K562 (cell line): ENCODE data around the gene WBP1L.

ENCODE experiments used
- CTCF ChIP-seq, 3 experiments: IDR thresholded peaks in 2 of 3; conservative IDR thresholded peaks in 1 of 3; 2 replicates each; pipeline ENCODE4 v1.5.1; 2011 to 2012; ENCODE audit warnings: low read length in 3 of 3, mild to moderate bottlenecking in 3 of 3, control low read depth in 2 of 3, improper control_type of control experiment in 1 of 3, inconsistent platforms in 1 of 3, low read depth in 1 of 3, mixed read lengths in 1 of 3, moderate library complexity in 1 of 3; ENCODE audit not compliant: insufficient read depth in 2 of 3
- MCM7 ChIP-seq, 2 experiments: fragments of 450-650 bp; IDR thresholded peaks; 2 replicates each; pipeline ENCODE4 v1.6.1; 2016 to 2018
- POLR2A ChIP-seq: fragments of 450-650 bp; conservative IDR thresholded peaks from 2 replicates; pipeline ENCODE4 v1.6.1; 2016
- SMARCE1 ChIP-seq: fragments of 450-650 bp; IDR thresholded peaks from 2 replicates; pipeline ENCODE4 v1.7.1; 2016; ENCODE audit warnings: mild to moderate bottlenecking
- SP1 ChIP-seq: sonication (generic); formaldehyde crosslinking; IDR thresholded peaks from 2 replicates; pipeline ENCODE4 v1.8.1; 2022; ENCODE audit warnings: mild to moderate bottlenecking, missing genetic modification reagents
- SP2 ChIP-seq: IDR thresholded peaks from 2 replicates; pipeline ENCODE4 v1.6.1; 2011; ENCODE audit warnings: mild to moderate bottlenecking, low read depth, low read length, moderate library complexity; ENCODE audit not compliant: poor library complexity, severe bottlenecking; ENCODE audit errors: extremely low read depth
- TBL1XR1 ChIP-seq, 2 experiments: IDR thresholded peaks; 2 replicates each; pipeline ENCODE4 v1.6.1; 2012; ENCODE audit warnings: improper control_type of control experiment in 2 of 2, low read length in 2 of 2, mild to moderate bottlenecking in 1 of 2
- THRA ChIP-seq: fragments of 450-650 bp; IDR thresholded peaks from 2 replicates; pipeline ENCODE4 v1.6.1; 2017; ENCODE audit warnings: mild to moderate bottlenecking, moderate library complexity
- U2AF2 ChIP-seq: fragments of 200-400 bp; formaldehyde crosslinking; optimal IDR thresholded peaks from 2 replicates; pipeline ENCODE3; 2017; ENCODE audit warnings: low read depth, mild to moderate bottlenecking, low read length
- YBX1 ChIP-seq: fragments of 450-650 bp; IDR thresholded peaks from 2 replicates; pipeline ENCODE4 v1.7.1; 2016; ENCODE audit warnings: mild to moderate bottlenecking
- ZNF354B ChIP-seq: fragments of 250-450 bp; sonication (Bioruptor Pico); IDR thresholded peaks from 2 replicates; pipeline ENCODE4 v1.4.0; 2020

- TF ChIP-seq ZNF354B (CRISPR knock-in tag) (no peak), YBX1 (no peak), TBL1XR1 (IDR thresholded peaks at IDR 0.05; ENCODE audit: low read length in 2 of 2) (no peak), THRA (no peak), CTCF (IDR thresholded peaks at IDR 0.05 in 2 of 3, conservative IDR thresholded peaks at IDR 0.05 in 1 of 3; ENCODE audit: insufficient read depth in 2 of 3, low read depth in 1 of 3, low read length in 3 of 3) (no peak), MCM7 (IDR thresholded peaks at IDR 0.05) (no peak), POLR2A (no peak), SP1 (CRISPR knock-in tag) (no peak), U2AF2 (no peak), SP2 (no peak), SMARCE1 (no peak)
Observed at GRCh38 chr10:102720337-102720736, 23.4 kb upstream of the WBP1L start.
